ENCODE data around the gene ADGRD1.

ADGRD1 gene

GRCh38 chr12:130959632-130960031, 5.9 kb downstream of the ADGRD1 start:
- H4K91ac ChIP-seq (ENCODE audit: low read depth, low read length, poor library complexity) = no peak overlapping the region
- no peak overlapping the region for H2AK5ac ChIP-seq (ENCODE audit: low read depth, low read length)
- H3K4me2 ChIP-seq (ENCODE audit: insufficient read depth, low read length, poor library complexity, severe bottlenecking) = no peak overlapping the region
- no peak overlapping the region for H4K8ac ChIP-seq (ENCODE audit: low read depth, low read length)
- no peak for DNase-seq (ENCODE audit: low spot score)
- H3K79me1 ChIP-seq (ENCODE audit: low read depth, low read length) = no peaks in the 10 kb centered on the region
- no peak overlapping the region for H3K18ac ChIP-seq (ENCODE audit: low read length)
- H3K23ac ChIP-seq (ENCODE audit: low read depth, low read length, poor library complexity) = no peak overlapping the region
- peaks cover 0 to 40% (median 0%) of the 10 kb centered on the region in 3 experiments for H3K27me3 ChIP-seq (ENCODE audit: control insufficient read depth in 3 of 3, insufficient read depth in 3 of 3, low read depth in 1 of 3, low read length in 3 of 3)
- no peak overlapping the region for H2AFZ ChIP-seq (ENCODE audit: low read length)
- H3K36me3 ChIP-seq (replicated peaks in 1 of 2; ENCODE audit: control insufficient read depth in 2 of 2, insufficient read depth in 2 of 2, low read length in 2 of 2) = no peaks in the 10 kb centered on the region
- H3K9ac ChIP-seq (ENCODE audit: low read depth, low read length, poor library complexity) = no peak overlapping the region
- H2BK5ac ChIP-seq (ENCODE audit: low read length) = no peak overlapping the region
- peaks cover 0 to 8% of the 10 kb centered on the region in 2 donors for H3K9me3 ChIP-seq (replicated peaks in 1 of 2; ENCODE audit: control insufficient read depth in 2 of 2, insufficient read depth in 1 of 2, low read depth in 1 of 2, low read length in 2 of 2)
- H3K14ac ChIP-seq (ENCODE audit: low read length) = no peak overlapping the region
- H2BK12ac ChIP-seq (ENCODE audit: low read length) = no peak overlapping the region
- H2BK15ac ChIP-seq (ENCODE audit: low read length) = no peak overlapping the region
- H3K4me1 ChIP-seq (ENCODE audit: control insufficient read depth in 2 of 2, insufficient read depth in 1 of 2, low read depth in 1 of 2, low read length in 2 of 2) = peaks cover 2 to 7% of the 10 kb centered on the region in 2 donors
- H3K27ac ChIP-seq (replicated peaks; ENCODE audit: low read length) = no peak overlapping the region
- no CpG with 5 or more reads among the region's 8 CpGs for WGBS, 2 donors (ENCODE audit: extremely low coverage in 2 of 2, insufficient read length in 2 of 2, insufficient replicate concordance in 1 of 2)
- no peak overlapping the region for H3K4me3 ChIP-seq (ENCODE audit: low read length in 2 of 2)
- no peak overlapping the region for H3K4ac ChIP-seq (ENCODE audit: low read length)
- H2BK120ac ChIP-seq (ENCODE audit: low read depth, low read length) = no peak overlapping the region

GRCh38 chr12:130960058-130960457, 6.4 kb downstream of the ADGRD1 start:
- WGBS, 2 donors (ENCODE audit: extremely low coverage in 2 of 2, insufficient read length in 2 of 2, insufficient replicate concordance in 1 of 2) = no CpG with 5 or more reads among the region's 3 CpGs

GRCh38 chr12:130960787-130961186, 7.1 kb downstream of the ADGRD1 start:
- no peak overlapping the region for H2BK15ac ChIP-seq (ENCODE audit: low read length)
- peaks cover 2 to 6% of the 10 kb centered on the region in 2 donors for H3K4me1 ChIP-seq (ENCODE audit: control insufficient read depth in 2 of 2, insufficient read depth in 1 of 2, low read depth in 1 of 2, low read length in 2 of 2)
- H2BK5ac ChIP-seq (ENCODE audit: low read length) = no peak overlapping the region
- no peak overlapping the region for H4K91ac ChIP-seq (ENCODE audit: low read depth, low read length, poor library complexity)
- no peak overlapping the region for H3K27ac ChIP-seq (replicated peaks; ENCODE audit: low read length)
- no peak overlapping the region for H2AK5ac ChIP-seq (ENCODE audit: low read depth, low read length)
- H3K9me3 ChIP-seq (replicated peaks in 1 of 2; ENCODE audit: control insufficient read depth in 2 of 2, insufficient read depth in 1 of 2, low read depth in 1 of 2, low read length in 2 of 2) = peaks cover 0 to 8% of the 10 kb centered on the region in 2 donors
- no peak overlapping the region for H2BK12ac ChIP-seq (ENCODE audit: low read length)
- no CpG with 5 or more reads among the region's 8 CpGs for WGBS, 2 donors (ENCODE audit: extremely low coverage in 2 of 2, insufficient read length in 2 of 2, insufficient replicate concordance in 1 of 2)
- no peak overlapping the region for H3K4me3 ChIP-seq (ENCODE audit: low read length in 2 of 2)
- no peak for DNase-seq (ENCODE audit: low spot score)
- H2AFZ ChIP-seq (ENCODE audit: low read length) = no peak overlapping the region
- no peak overlapping the region for H3K14ac ChIP-seq (ENCODE audit: low read length)
- no peak overlapping the region for H3K23ac ChIP-seq (ENCODE audit: low read depth, low read length, poor library complexity)
- H3K9ac ChIP-seq (ENCODE audit: low read depth, low read length, poor library complexity) = no peak overlapping the region
- no peaks in the 10 kb centered on the region for H3K79me1 ChIP-seq (ENCODE audit: low read depth, low read length)
- no peak overlapping the region for H3K4me2 ChIP-seq (ENCODE audit: insufficient read depth, low read length, poor library complexity, severe bottlenecking)
- peaks cover 0 to 40% (median 0%) of the 10 kb centered on the region in 3 experiments for H3K27me3 ChIP-seq (ENCODE audit: control insufficient read depth in 3 of 3, insufficient read depth in 3 of 3, low read depth in 1 of 3, low read length in 3 of 3)
- no peak overlapping the region for H4K8ac ChIP-seq (ENCODE audit: low read depth, low read length)
- H3K36me3 ChIP-seq (replicated peaks in 1 of 2; ENCODE audit: control insufficient read depth in 2 of 2, insufficient read depth in 2 of 2, low read length in 2 of 2) = no peaks in the 10 kb centered on the region
- no peak overlapping the region for H2BK120ac ChIP-seq (ENCODE audit: low read depth, low read length)
- H3K18ac ChIP-seq (ENCODE audit: low read length) = no peak overlapping the region
- H3K4ac ChIP-seq (ENCODE audit: low read length) = no peak overlapping the region

More at GRCh38 chr12:130960058-130960457, 6.4 kb downstream of the ADGRD1 start:
- Histone ChIP-seq H3K4me3 (ENCODE audit: low read length in 2 of 2) (no peak overlapping the region), H2BK5ac (ENCODE audit: low read length) (no peak overlapping the region), H2BK12ac (ENCODE audit: low read length) (no peak overlapping the region), H3K23ac (ENCODE audit: low read depth, low read length, poor library complexity) (no peak overlapping the region), H3K4ac (ENCODE audit: low read length) (no peak overlapping the region), H3K18ac (ENCODE audit: low read length) (no peak overlapping the region), H3K79me1 (ENCODE audit: low read depth, low read length) (no peaks in the 10 kb centered on the region), H2BK15ac (ENCODE audit: low read length) (no peak overlapping the region), H3K14ac (ENCODE audit: low read length) (no peak overlapping the region), H3K36me3 (replicated peaks in 1 of 2; ENCODE audit: control insufficient read depth in 2 of 2, insufficient read depth in 2 of 2, low read length in 2 of 2) (no peaks in the 10 kb centered on the region), H3K9me3 (replicated peaks in 1 of 2; ENCODE audit: control insufficient read depth in 2 of 2, insufficient read depth in 1 of 2, low read depth in 1 of 2, low read length in 2 of 2) (peaks cover 0 to 8% of the 10 kb centered on the region in 2 donors), H3K27me3 (ENCODE audit: control insufficient read depth in 3 of 3, insufficient read depth in 3 of 3, low read depth in 1 of 3, low read length in 3 of 3) (peaks cover 0 to 40% (median 0%) of the 10 kb centered on the region in 3 experiments), H2AFZ (ENCODE audit: low read length) (no peak overlapping the region), H3K4me1 (ENCODE audit: control insufficient read depth in 2 of 2, insufficient read depth in 1 of 2, low read depth in 1 of 2, low read length in 2 of 2) (peaks cover 2 to 7% of the 10 kb centered on the region in 2 donors), H2AK5ac (ENCODE audit: low read depth, low read length) (no peak overlapping the region), H3K4me2 (ENCODE audit: insufficient read depth, low read length, poor library complexity, severe bottlenecking) (no peak overlapping the region), H3K9ac (ENCODE audit: low read depth, low read length, poor library complexity) (no peak overlapping the region), H4K91ac (ENCODE audit: low read depth, low read length, poor library complexity) (no peak overlapping the region), H3K27ac (replicated peaks; ENCODE audit: low read length) (no peak overlapping the region), H2BK120ac (ENCODE audit: low read depth, low read length) (no peak overlapping the region), H4K8ac (ENCODE audit: low read depth, low read length) (no peak overlapping the region)
- no peak for DNase-seq (ENCODE audit: low spot score)

GRCh38 chr12:130961921-130962451, 8.3 kb downstream of the ADGRD1 start:
- Histone ChIP-seq H3K79me1 (ENCODE audit: low read depth, low read length) (no peaks in the 10 kb centered on the region), H2BK15ac (ENCODE audit: low read length) (no peak overlapping the region), H3K27me3 (ENCODE audit: control insufficient read depth in 3 of 3, insufficient read depth in 3 of 3, low read depth in 1 of 3, low read length in 3 of 3) (peaks cover 0 to 44% (median 0%) of the 10 kb centered on the region in 3 experiments), H3K4me2 (ENCODE audit: insufficient read depth, low read length, poor library complexity, severe bottlenecking) (no peak overlapping the region), H3K23ac (ENCODE audit: low read depth, low read length, poor library complexity) (peak overlapping the region; percentile 83), H2BK5ac (ENCODE audit: low read length) (no peak overlapping the region), H2AK5ac (ENCODE audit: low read depth, low read length) (peak overlapping the region; percentile 19), H3K14ac (ENCODE audit: low read length) (no peak overlapping the region), H2AFZ (ENCODE audit: low read length) (no peak overlapping the region), H4K91ac (ENCODE audit: low read depth, low read length, poor library complexity) (no peak overlapping the region), H3K4ac (ENCODE audit: low read length) (no peak overlapping the region), H3K4me1 (ENCODE audit: control insufficient read depth in 2 of 2, insufficient read depth in 1 of 2, low read depth in 1 of 2, low read length in 2 of 2) (peaks cover 2 to 6% of the 10 kb centered on the region in 2 donors), H2BK12ac (ENCODE audit: low read length) (peak overlapping the region; percentile 46), H3K36me3 (replicated peaks in 1 of 2; ENCODE audit: control insufficient read depth in 2 of 2, insufficient read depth in 2 of 2, low read length in 2 of 2) (no peaks in the 10 kb centered on the region), H3K9me3 (replicated peaks in 1 of 2; ENCODE audit: control insufficient read depth in 2 of 2, insufficient read depth in 1 of 2, low read depth in 1 of 2, low read length in 2 of 2) (peaks cover 0 to 4% of the 10 kb centered on the region in 2 donors), H3K27ac (replicated peaks; ENCODE audit: low read length) (no peak overlapping the region), H3K9ac (ENCODE audit: low read depth, low read length, poor library complexity) (no peak overlapping the region), H4K8ac (ENCODE audit: low read depth, low read length) (no peak overlapping the region), H3K18ac (ENCODE audit: low read length) (peak overlapping the region; percentile 70), H3K4me3 (ENCODE audit: low read length in 2 of 2) (peak overlapping the region in 1 of 2 donors; percentile 42), H2BK120ac (ENCODE audit: low read depth, low read length) (peak overlapping the region; percentile 67)
- no peak for DNase-seq (ENCODE audit: low spot score)
- WGBS, 2 donors (ENCODE audit: extremely low coverage in 2 of 2, insufficient read length in 2 of 2, insufficient replicate concordance in 1 of 2) = no CpG with 5 or more reads among the region's 9 CpGs

Measured in neuronal stem cell (in vitro differentiated cells).